ENCODE results near the gene RNF31.

- TF ChIP-seq YY1 (IDR thresholded peaks at IDR 0.05; ENCODE audit: insufficient read depth, insufficient read length) (no peak), SUZ12 (IDR thresholded peaks at IDR 0.05; ENCODE audit: extremely low read depth, insufficient read depth, insufficient read length) (no peak), ZNF274 (IDR thresholded peaks at IDR 0.05; ENCODE audit: low read depth, low read length) (no peak)
Measured at GRCh38 chr14:24113801-24114531, 33.3 kb upstream of the RNF31 start.

All from NT2/D1 (cell line).